ENCODE data around the gene FAM193A. TPM values are rescaled to one million over a fixed set of nuclear protein-coding genes. Genes with fewer than 3 reads are reported as not detected.
A peak's percentile ranks its signal among the peaks of the same experiment; 100 is the strongest.
"Not testable (repeated sequence)": the region's sequence is repeated elsewhere in the genome, so short reads cannot be mapped to it uniquely, and the experiment has no call there.

The FAM193A gene
- total RNA-seq, 1 experiment from 2014 or later, result 38.8 TPM

- H3K27me3 ChIP-seq (ENCODE audit: low read length); H3K4me1 ChIP-seq (ENCODE audit: low read length); H3K4me3 ChIP-seq (ENCODE audit: low read length); H3K9ac ChIP-seq (ENCODE audit: low read length); H3K4me2 ChIP-seq (ENCODE audit: low read depth, low read length, poor library complexity, severe bottlenecking); H2AFZ ChIP-seq (ENCODE audit: low read length); H3K9me3 ChIP-seq (ENCODE audit: low read length); DNase-seq; H3K27ac ChIP-seq (ENCODE audit: low read length); H4K20me1 ChIP-seq (ENCODE audit: insufficient read depth, low read depth, low read length); H3K79me2 ChIP-seq (ENCODE audit: low read length); H3K9me2 ChIP-seq (replicated peaks; ENCODE audit: insufficient read depth, low read length): not testable (repeated sequence)
- H3K36me3 ChIP-seq (ENCODE audit: insufficient read depth, low read length), result peaks cover 13% of the 10 kb centered on the region
These were observed 201.8 kb downstream of the FAM193A start for GRCh38 chr4:2738296-2738695.

- Histone ChIP-seq H3K4me1 (ENCODE audit: low read length) (peaks cover 16% of the 10 kb centered on the region), H3K9me3 (ENCODE audit: low read length) (no peaks in the 10 kb centered on the region), H3K36me3 (ENCODE audit: insufficient read depth, low read length) (peaks cover 20% of the 10 kb centered on the region), H3K79me2 (ENCODE audit: low read length) (peaks cover 14% of the 10 kb centered on the region; the same call in 1 of the 2 replicates), H2AFZ (ENCODE audit: low read length) (no peak overlapping the region), H3K27me3 (ENCODE audit: low read length) (no peaks in the 10 kb centered on the region), H3K4me2 (ENCODE audit: low read depth, low read length, poor library complexity, severe bottlenecking) (no peak overlapping the region), H3K9me2 (replicated peaks; ENCODE audit: insufficient read depth, low read length) (no peaks in the 10 kb centered on the region), H3K27ac (ENCODE audit: low read length) (no peak overlapping the region), H4K20me1 (ENCODE audit: insufficient read depth, low read depth, low read length) (peaks cover 5% of the 10 kb centered on the region; the same call in 1 of the 2 replicates), H3K9ac (ENCODE audit: low read length) (no peak overlapping the region), H3K4me3 (ENCODE audit: low read length) (no peak overlapping the region)
- DNase-seq, result no peak
These were observed 205.2 kb downstream of the FAM193A start for GRCh38 chr4:2741626-2742025.

GRCh38 chr4:2742081-2742822 is 205.8 kb downstream of the FAM193A start:
- H2AFZ ChIP-seq (ENCODE audit: low read length), result no peak overlapping the region
- no peaks in the 10 kb centered on the region for H3K27me3 ChIP-seq (ENCODE audit: low read length)
- H3K79me2 ChIP-seq (ENCODE audit: low read length), result peaks cover 17% of the 10 kb centered on the region; the same call in 1 of the 2 replicates
- no peak overlapping the region for H3K27ac ChIP-seq (ENCODE audit: low read length)
- peaks cover 5% of the 10 kb centered on the region; the same call in 1 of the 2 replicates for H4K20me1 ChIP-seq (ENCODE audit: insufficient read depth, low read depth, low read length)
- H3K36me3 ChIP-seq (ENCODE audit: insufficient read depth, low read length), result peaks cover 25% of the 10 kb centered on the region
- no peak overlapping the region for H3K4me2 ChIP-seq (ENCODE audit: low read depth, low read length, poor library complexity, severe bottlenecking)
- no peaks in the 10 kb centered on the region for H3K9me2 ChIP-seq (replicated peaks; ENCODE audit: insufficient read depth, low read length)
- H3K4me3 ChIP-seq (ENCODE audit: low read length), result no peak overlapping the region
- no peak overlapping the region for H3K9ac ChIP-seq (ENCODE audit: low read length)
- H3K4me1 ChIP-seq (ENCODE audit: low read length), result peaks cover 22% of the 10 kb centered on the region
- no peak for DNase-seq
- H3K9me3 ChIP-seq (ENCODE audit: low read length), result no peaks in the 10 kb centered on the region

GRCh38 chr4:2742823-2743517 is 206.5 kb downstream of the FAM193A start:
- H3K9ac ChIP-seq (ENCODE audit: low read length), result no peak overlapping the region

GRCh38 chr4:2743518-2744445 is 207.3 kb downstream of the FAM193A start:
- Histone ChIP-seq H3K4me1 (ENCODE audit: low read length) (peaks cover 37% of the 10 kb centered on the region), H4K20me1 (ENCODE audit: insufficient read depth, low read depth, low read length) (peaks cover 5% of the 10 kb centered on the region; the same call in 1 of the 2 replicates), H3K4me2 (ENCODE audit: low read depth, low read length, poor library complexity, severe bottlenecking) (no peak overlapping the region), H2AFZ (ENCODE audit: low read length) (no peak overlapping the region), H3K9me2 (replicated peaks; ENCODE audit: insufficient read depth, low read length) (no peaks in the 10 kb centered on the region), H3K9me3 (ENCODE audit: low read length) (no peaks in the 10 kb centered on the region), H3K4me3 (ENCODE audit: low read length) (no peak overlapping the region), H3K79me2 (ENCODE audit: low read length) (peaks cover 19% of the 10 kb centered on the region; the same call in 1 of the 2 replicates), H3K36me3 (ENCODE audit: insufficient read depth, low read length) (peaks cover 31% of the 10 kb centered on the region), H3K27me3 (ENCODE audit: low read length) (no peaks in the 10 kb centered on the region), H3K27ac (ENCODE audit: low read length) (no peak overlapping the region), H3K9ac (ENCODE audit: low read length) (no peak overlapping the region)
- DNase-seq, result no peak

More at GRCh38 chr4:2742823-2743517, 206.5 kb downstream of the FAM193A start:
- H3K4me1 ChIP-seq (ENCODE audit: low read length), result peaks cover 29% of the 10 kb centered on the region
- no peak overlapping the region for H3K27ac ChIP-seq (ENCODE audit: low read length)
- H4K20me1 ChIP-seq (ENCODE audit: insufficient read depth, low read depth, low read length), result peaks cover 5% of the 10 kb centered on the region; the same call in 1 of the 2 replicates
- no peaks in the 10 kb centered on the region for H3K9me2 ChIP-seq (replicated peaks; ENCODE audit: insufficient read depth, low read length)
- no peak overlapping the region for H3K4me3 ChIP-seq (ENCODE audit: low read length)
- peaks cover 17% of the 10 kb centered on the region; the same call in 1 of the 2 replicates for H3K79me2 ChIP-seq (ENCODE audit: low read length)
- no peak for DNase-seq
- H3K4me2 ChIP-seq (ENCODE audit: low read depth, low read length, poor library complexity, severe bottlenecking), result no peak overlapping the region
- H3K27me3 ChIP-seq (ENCODE audit: low read length), result no peaks in the 10 kb centered on the region
- no peaks in the 10 kb centered on the region for H3K9me3 ChIP-seq (ENCODE audit: low read length)
- no peak overlapping the region for H2AFZ ChIP-seq (ENCODE audit: low read length)
- peaks cover 31% of the 10 kb centered on the region for H3K36me3 ChIP-seq (ENCODE audit: insufficient read depth, low read length)

GRCh38 chr4:2744576-2745270 is 208.3 kb downstream of the FAM193A start:
- peaks cover 5% of the 10 kb centered on the region for H4K20me1 ChIP-seq (ENCODE audit: insufficient read depth, low read depth, low read length)

GRCh38 chr4:2745516-2745915 is 209.1 kb downstream of the FAM193A start:
- Histone ChIP-seq H3K27ac (ENCODE audit: low read length) (peak overlapping the region; percentile 95), H3K9me3 (ENCODE audit: low read length) (no peaks in the 10 kb centered on the region), H3K4me1 (ENCODE audit: low read length) (peaks cover 49% of the 10 kb centered on the region), H3K79me2 (ENCODE audit: low read length) (peaks cover 35% of the 10 kb centered on the region), H4K20me1 (ENCODE audit: insufficient read depth, low read depth, low read length) (peaks cover 5% of the 10 kb centered on the region), H3K9me2 (replicated peaks; ENCODE audit: insufficient read depth, low read length) (no peaks in the 10 kb centered on the region), H3K4me3 (ENCODE audit: low read length) (no peak overlapping the region), H3K9ac (ENCODE audit: low read length) (peak overlapping the region; percentile 64; the same call in 1 of the 2 replicates), H2AFZ (ENCODE audit: low read length) (no peak overlapping the region), H3K27me3 (ENCODE audit: low read length) (no peaks in the 10 kb centered on the region), H3K36me3 (ENCODE audit: insufficient read depth, low read length) (peaks cover 38% of the 10 kb centered on the region), H3K4me2 (ENCODE audit: low read depth, low read length, poor library complexity, severe bottlenecking) (peak overlapping the region; percentile 64)
- no peak for DNase-seq

More at GRCh38 chr4:2744576-2745270, 208.3 kb downstream of the FAM193A start:
- Histone ChIP-seq H3K27me3 (ENCODE audit: low read length) (no peaks in the 10 kb centered on the region), H3K9ac (ENCODE audit: low read length) (no peak overlapping the region), H3K4me1 (ENCODE audit: low read length) (peaks cover 46% of the 10 kb centered on the region), H3K79me2 (ENCODE audit: low read length) (peaks cover 28% of the 10 kb centered on the region), H2AFZ (ENCODE audit: low read length) (no peak overlapping the region), H3K9me2 (replicated peaks; ENCODE audit: insufficient read depth, low read length) (no peaks in the 10 kb centered on the region), H3K27ac (ENCODE audit: low read length) (no peak overlapping the region), H3K4me3 (ENCODE audit: low read length) (no peak overlapping the region), H3K9me3 (ENCODE audit: low read length) (no peaks in the 10 kb centered on the region), H3K4me2 (ENCODE audit: low read depth, low read length, poor library complexity, severe bottlenecking) (no peak overlapping the region), H3K36me3 (ENCODE audit: insufficient read depth, low read length) (peaks cover 38% of the 10 kb centered on the region)
- no peak for DNase-seq
